Hematopoietic multipotent progenitor cell treated with erythropoietin and hydrocortisone succinate and interleukin-3 and kit ligand, for 6 days (in vitro differentiated cells): ENCODE data around the gene OASL.
"Not testable (repeated sequence)": the region's sequence is repeated elsewhere in the genome, so short reads cannot be mapped to it uniquely, and the experiment has no call there.

Source experiments
- DNase-seq: peaks from one replicate; pipeline ENCODE4 v3.0.0-alpha.2; 2015

The OASL gene

DNA sequence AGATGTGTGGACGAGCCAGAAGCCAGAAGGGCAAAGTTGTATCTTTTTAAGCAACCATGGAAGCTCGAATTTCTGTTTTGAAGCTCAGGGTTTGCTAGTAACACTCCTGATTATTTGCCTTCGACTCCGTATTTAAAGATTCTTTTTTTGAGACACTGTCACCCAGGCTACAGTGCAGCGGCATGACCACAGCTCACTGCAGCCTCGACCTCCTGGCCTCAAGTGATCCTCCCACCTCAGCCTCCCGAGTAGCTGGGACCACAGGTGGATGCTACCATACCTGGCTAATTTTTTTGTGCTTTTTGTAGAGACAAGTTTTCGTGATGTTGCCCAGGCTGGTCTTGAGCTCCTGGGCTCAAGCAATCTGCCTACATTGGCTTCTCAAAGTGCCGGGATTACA, 18.7 kb upstream of the OASL start:
- no peak for DNase-seq

DNA sequence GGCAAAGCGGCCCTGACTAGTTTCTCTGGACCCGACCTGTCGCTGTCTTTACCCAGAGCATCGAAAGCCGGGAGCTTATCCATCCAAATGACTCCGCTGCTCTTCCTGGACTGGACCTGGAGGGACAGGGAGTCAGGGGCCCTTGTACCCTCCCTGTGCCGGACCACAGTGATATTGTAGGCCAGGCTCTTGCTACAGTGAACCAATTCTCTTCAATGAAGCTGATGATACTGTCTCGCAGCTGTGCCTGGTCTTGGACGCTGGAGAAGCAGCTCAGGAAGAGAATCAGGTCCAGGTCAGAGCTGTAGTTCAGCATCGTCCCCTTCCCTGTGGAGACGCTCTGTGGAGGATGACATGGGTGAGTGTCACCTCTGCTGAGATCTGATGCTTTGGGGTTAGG, 14.7 kb upstream of the OASL start:
- DNase-seq = no peak

DNA sequence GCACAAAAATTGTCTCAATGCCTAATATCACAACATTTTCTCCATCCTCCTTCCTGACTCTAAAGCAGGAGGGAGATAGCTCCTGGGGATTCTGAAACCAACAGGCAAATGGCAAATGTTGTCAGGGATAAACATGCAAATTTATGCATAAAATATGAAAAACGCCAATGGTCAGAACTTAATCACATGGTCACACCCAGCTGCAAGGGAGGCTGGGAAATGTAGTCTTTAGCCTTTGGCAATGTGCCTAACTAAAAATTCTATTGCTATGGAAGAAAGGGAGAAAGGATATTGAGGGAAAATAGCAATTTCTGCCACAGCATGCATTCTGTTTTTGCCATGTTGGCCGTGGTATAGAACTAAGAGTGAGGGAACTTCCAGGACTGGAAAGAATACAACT, 11.7 kb upstream of the OASL start:
- DNase-seq = peak; percentile 34

DNA sequence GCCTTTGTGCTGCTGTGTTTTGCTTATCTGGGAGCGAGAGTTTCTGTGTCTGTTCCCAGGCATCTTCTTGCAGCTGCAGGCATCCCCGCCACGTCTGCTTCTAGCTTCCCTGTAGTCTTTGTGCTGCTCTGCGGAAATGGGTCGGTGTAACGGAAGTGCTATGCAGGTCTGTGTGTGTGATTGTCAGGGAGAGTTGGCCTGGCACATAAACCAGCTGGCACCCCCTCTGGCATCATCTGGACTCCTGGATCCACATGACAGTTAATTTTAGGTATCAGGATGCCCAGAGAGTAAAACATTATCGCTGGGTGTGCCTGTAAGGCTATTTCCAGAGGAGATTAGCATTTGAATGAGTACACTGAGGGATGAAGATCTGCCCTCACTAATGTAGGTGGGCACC, 9.4 kb upstream of the OASL start:
- DNase-seq = no peak

DNA sequence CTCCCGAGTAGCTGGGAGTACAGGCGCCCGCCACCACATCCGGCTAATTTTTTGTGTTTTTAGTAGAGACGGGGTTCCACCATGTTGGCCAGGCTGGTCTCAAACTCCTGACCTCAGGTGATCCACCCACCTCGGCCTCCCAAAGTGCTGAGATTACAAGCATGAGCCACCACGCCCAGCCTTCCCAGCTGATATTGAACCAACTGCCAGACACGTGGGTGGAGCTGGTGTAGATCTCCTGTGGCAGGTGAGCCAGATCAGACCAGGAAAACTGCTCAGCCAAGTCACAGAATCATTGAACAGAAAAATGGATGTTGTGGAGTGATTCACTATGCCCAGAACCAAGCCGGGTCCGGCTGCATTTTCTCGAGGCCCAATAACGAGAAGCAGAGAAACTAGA, 8.4 kb upstream of the OASL start:
- DNase-seq = not testable (repeated sequence)

DNA sequence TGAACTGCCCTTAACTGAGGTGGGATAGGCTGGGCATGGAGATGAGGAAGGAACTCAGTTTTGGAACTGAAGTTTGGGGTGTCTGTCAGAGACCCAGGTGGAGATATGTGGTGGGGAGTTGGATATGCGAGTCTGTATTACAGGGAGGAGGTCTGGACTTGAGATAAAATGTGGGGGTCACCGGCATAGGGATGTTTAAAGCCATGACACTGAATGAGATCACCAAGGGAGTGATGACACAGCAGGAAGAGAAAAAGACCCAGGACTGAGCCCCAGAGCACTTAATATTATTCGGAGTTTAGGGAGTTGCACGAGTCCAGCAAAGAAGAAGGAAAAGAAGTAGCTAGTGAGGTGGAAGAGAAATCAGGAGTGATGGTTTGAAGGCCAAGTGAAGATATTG, 4.0 kb upstream of the OASL start:
- no peak for DNase-seq

DNA sequence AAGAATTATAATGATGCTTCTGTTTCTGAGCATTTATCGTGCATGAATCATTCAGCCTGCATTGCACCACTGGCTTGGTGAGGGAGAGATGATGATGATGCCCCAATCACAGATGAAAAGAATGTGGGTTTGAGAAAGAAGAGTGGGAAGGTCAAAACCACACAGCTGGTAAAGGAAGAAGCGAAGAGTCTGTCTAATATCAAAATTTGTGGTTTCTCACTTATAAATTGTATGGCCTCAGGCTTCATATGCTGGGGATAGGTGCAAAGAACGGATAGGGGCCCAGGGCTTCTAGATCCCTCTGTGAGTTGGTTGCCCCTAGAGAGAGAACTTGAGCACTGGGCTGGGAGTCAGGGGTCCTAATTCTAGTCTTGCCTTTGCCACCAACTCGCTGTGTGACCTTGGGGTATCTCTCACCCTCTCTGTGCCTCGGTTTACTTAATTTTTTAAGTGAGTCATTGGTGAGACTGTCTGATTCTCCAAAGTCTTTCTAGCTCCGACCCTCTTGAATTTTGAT, 2.2 kb downstream of the OASL start:
- peak; percentile 40 for DNase-seq

DNA sequence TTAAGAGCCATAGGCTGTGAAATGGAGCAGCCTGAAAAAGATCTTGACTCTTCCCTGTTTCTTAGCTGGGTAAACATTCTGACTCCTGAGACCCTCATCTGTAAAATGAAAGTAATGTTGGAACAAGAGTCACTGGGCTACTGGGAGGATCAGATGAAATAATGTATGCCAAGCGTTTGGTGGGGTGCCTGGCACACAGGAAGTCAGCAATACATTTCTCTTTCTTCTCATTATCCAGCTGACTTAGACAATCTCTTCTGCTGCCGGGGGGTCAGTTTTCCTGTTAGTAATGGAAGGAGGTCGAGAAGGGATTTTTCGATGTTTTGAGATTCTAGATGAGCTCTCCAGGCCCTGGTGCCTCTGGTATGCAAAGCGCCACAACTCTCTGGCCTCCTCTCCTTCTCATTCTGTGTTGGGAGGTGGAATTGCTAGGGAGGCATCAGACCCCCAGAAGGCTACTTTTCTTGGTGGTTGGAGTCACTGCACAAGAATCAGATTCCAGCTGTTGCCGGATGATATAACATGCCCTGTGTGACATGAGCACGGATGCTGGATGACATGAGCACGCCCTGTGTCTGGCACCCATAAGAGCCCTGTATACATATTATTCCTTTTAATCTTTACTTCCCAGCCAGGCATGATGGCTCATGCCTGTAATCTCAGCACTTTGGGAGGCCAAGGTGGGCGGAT, 4.3 kb downstream of the OASL start:
- no peak for DNase-seq

DNA sequence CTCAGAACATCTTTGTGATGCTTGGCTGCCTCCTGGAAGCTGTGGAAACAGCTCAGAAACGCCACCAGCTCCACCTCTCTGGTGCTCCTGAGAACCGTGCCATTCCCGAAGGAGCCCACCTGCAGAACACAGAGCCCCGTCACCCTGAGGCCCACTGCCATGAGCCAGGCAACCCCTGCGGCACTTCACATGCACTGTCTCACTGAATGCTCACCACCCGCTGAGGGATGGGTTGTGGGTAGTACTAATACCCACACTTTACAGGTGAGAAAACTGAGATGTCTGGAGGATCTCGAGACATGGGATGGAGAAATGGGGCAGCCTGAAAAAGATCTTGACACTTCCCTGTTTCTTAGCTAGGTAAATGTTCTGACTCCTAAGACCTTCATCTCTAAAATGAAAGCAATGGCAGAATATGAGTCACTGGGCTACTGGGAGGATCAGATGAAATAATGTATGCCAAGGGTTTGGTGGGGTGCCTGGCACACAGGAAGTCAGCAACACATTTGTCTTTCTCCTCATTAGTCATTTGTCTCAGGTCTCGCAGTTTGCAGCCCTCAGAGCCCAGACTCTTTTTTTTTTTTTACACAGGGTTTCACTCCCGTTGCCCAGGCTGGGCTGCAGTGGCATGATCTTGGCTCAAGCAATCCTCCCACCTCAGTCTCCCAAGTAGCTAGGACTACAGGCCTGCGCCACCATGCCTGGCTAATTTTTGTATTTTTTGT, 5.3 kb downstream of the OASL start:
- no peak for DNase-seq

DNA sequence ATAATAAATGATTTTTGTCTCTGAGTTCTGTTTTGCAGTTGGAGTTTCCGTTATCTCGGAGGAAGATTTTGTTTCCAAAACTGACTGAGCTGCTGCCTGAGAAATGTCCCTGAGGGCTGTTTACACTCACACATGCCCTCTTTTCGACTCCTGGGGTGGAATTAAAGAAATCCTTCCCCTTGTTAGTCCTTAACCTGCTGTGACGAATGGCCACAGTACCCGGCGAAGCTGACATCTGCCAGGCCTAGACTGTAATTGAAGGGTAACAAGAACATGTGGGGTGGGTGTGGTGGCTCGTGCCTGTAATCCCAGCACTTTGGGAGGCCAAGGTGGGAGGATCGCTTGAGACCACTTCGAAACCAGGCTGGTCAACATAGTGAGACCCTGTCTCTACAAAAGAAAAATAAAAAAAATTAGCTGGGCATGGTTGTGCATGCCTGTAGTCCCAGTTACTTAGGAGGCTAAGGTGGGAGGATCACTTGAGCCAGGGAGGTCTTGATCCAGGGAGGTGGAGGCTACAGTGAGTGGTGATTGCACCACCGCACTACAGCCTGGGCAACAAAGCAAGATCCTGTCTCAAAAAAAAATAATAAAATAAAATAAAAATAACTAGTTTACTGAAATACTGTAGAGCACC, 8.4 kb downstream of the OASL start:
- no peak for DNase-seq

DNA sequence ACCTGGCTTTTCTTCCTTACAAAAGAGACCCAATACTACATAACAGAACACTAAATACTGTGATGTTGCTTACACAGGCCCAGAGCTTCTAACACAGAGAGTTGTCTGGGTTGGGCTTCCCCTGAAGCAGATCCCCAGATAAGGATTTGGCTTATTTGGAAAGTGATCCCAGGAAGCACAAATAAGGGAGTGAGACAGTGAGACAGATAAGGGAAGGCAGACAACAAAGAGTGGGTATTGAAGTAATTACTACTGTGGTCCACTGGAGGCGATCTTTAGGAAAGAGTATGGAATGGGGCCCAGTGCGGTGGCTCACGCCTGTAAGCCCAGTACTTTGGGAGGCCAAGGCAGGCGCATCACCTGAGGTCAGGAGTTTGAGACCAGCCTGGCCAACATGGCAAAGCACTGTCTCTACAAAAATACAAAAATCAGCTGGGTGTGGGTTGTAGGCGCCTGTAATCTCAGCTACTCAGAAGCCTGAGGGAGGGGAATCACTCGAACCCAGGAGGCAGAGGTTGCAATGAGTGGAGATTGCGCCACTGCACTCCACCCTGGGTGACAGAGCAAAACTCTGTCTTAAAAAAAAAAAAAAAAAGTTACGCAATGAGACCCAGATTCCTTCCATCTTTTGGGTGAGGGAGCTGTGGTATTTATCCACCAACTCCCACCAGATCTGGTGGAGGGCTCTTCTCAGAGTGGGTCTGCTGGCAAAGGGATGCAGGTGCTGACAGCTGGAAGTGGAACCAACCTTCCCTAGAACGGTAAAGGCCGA, 12.6 kb downstream of the OASL start:
- peak; percentile 25 for DNase-seq

DNA sequence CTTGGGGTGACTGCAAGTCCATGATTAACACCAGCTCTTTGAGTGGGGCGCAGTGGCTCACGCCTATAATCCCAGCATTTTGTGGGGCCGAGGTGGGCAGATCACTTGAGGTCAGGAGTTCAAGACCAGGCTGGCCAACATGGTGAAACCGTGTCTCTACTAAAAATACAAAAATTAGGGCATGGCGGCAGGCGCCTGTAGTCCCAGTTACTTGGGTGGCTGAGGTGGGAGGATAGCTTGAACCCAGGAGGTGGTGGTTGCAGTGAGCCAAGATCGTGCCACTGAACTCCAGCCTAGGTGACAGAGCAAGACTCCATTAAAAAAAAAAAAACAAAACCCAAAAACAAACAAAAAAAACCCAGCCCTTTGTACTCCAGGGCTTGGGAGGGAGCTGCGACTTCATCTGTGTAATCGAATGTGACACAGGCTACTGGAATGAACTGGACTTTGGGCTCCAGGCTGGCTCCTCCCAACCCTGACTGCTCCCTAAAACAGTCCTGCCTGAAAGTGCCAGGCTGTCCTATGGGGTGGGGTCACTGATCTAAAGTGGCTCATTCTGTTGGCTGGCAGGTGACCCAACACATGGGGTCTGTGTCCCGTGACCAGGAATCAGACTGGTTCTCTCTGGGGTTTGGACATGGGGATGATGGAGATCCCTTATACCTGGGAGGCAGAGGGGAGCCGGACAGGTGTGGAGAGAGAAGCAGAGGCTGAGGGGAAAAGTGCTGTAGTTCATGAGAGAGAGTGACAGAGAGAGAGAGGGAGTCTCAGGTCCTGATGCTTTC, 13.4 kb downstream of the OASL start:
- no peak for DNase-seq

DNA sequence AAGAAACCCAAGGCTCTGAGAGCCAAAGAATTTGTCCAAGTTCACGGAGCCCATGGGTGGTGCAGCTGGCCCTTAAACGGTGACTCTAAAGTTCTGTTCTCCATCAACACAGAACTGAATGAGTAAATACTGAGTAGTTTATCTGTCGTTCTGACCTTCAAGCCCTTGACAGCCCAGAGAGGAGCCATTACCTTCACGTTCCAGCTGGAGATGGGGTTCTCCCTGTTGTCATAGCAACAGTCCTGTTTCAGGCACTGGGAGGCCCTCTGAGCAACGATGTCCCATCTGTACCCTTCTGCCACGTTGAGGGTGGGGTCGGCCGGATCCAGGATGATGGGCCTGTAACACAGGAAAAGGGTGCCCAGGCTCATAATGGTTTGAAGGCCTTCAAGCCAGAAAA, 15.2 kb downstream of the OASL start:
- no peak for DNase-seq

DNA sequence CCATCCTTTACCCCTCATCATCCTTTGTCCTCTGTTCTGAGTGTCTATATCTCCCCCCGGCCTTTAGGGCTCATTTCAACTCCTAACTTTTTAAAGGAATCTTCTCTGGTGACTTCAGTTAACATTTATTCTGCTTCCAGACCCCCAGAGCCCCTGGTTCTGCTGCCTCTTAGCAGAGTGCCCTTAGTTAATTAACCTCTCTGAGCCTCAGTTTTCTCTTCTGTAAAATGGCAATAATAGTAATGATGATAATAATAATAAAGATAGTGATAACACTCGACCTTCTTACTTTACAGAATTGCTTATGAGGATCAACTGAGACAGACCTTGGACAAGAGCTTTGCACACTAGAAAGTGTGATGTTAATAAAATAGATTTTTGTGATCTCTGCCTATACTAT, 16.3 kb downstream of the OASL start:
- DNase-seq = no peak

DNA sequence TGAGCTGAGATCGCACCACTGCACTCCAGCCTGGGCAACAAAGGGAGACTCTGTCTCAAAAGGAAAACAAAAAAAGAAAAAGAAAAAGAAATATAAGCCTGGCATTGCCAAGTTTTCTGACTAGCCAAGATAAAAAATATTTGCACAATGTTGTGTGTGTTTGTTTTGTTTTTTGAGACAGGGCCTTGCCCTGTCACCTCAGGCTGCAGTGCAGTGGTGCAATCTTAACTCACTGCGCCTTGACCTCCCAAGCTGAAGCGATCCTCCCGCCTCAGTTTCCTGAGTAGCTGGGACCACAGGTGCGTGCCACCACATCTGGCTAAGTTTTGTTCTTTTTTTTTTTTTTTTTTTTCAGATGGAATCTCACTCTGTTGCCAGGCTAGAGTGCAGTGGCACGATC, 17.3 kb downstream of the OASL start:
- DNase-seq = no peak

DNA sequence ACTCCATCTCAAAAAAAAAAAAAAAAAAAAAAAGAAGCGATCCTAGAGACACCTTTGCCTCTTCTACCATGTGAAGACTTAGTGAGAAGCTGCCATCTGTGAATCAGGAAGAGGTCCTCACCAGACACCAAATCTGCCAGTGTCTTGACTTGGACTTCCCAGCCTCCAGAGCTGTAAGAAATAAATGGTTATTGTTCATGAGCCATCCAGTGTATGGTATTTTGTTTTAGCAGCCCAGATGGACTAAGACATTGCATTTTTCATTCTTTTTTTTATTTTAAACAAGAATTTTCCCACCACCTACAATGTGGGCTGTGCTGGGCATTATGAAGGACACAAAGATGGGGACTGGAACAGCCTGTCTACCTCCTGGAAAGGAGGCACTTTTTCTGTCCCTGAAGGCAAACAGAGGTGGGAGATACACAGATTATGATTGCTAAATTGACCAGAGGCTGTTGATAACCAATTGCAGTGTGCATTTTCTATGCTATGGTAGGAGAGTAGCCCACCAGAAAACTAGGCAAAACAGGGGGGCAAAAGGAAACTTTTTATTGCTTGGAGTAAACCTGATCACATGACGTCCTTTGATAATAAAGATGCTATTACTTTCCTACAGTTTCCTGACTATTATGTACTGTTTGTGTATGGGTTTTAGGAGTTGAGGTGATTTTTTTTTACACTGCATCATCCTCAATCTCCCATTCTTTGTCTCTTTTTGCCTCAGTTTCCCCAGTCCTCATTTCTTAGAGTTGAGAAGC, 20.0 kb downstream of the OASL start:
- DNase-seq = no peak

DNA sequence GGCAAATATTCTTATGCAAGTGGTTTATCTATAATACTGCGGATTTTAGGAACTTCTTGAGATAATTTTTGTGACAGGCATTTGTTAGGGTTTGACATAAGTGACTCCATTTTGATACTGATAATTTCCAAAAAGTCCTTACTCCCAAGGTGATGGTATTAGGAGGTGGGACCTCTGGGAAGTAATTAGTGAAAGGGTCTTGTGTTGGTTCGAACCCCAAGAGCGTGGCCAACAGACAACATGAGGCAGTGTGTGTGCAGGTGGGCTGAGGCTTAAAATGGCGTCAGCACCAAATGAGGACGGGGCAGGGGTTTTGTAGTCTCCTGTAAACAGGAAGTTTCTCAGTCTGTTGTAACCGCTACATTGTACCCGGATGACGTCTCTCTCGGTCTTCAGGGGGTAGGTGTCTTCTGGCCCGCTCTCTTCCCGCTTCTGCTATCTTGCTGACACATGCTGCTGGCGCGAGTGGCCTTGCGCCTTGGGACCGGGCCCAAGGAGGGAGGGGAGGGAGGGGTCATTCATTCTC, 21.0 kb downstream of the OASL start:
- no peak for DNase-seq

DNA sequence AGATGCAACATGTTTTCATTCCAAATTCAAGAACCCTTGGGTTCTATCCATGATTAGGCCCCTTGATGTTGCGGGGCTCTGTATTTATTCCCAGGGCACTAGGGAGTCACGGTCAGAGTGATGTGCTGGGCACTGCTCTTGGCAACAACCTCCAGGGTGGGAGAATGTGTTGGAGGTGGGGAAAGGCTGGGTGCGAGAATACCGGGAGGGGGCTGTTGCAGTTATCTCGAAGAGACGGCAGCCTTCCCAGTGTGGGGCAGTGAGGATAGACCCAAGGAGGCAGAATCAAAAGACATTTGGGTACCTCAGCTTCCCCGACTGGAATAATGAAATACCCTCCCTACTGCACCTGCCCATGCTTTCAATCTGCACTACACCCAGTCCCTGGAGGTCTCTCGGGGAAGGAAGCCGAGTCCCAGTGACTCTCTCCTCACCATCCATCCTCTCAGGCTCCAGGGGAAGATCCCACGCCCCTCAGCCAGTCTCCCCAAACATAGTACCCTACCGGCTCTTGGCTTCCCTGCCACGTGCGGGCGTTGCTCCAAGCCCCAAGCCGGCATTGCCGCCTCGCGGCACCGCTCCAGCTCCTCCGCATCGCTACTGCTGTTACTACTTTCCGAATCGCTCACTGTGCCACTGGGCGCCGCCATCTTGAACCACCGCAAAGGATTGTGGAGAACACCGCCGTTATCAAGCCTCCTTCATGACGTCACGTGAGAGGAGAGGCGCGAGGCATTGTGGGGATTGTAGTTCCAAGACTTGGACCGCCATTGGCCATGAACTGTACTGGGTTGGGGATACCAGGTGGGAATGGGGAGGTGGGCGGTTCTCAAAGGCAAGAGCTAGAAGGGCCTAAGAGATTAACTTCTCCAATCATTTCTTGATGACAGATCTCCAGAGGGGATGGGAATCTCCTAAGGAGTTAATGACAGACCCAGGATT, 22.9 kb downstream of the OASL start, which contains the start of gene C12orf43:
Gene C12orf43, minus strand, starts transcription at position 663 of the 942 bp plus-strand sequence. Its CDS starts 13 bp downstream, at position 650.
- peak; percentile 98 for DNase-seq

DNA sequence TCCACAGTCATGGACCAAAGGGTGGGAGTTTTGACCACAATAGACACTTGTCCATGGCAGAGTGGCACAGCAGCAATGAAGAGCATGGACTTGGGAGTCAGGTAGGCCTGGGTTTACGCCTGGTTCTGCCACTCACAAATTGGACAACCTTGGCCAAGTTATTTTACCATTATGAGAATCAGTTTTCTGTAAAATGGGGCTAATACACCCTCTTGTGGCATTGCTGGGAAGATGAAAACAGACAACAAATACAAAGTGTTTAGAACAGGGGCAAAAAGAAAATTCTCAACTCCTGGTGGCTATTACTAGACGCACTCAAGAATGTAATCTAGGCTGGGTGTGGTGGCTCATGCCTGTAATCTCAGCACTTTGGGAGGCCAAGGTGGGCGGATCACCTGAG, 25.3 kb downstream of the OASL start:
- peak; percentile 26 for DNase-seq

DNA sequence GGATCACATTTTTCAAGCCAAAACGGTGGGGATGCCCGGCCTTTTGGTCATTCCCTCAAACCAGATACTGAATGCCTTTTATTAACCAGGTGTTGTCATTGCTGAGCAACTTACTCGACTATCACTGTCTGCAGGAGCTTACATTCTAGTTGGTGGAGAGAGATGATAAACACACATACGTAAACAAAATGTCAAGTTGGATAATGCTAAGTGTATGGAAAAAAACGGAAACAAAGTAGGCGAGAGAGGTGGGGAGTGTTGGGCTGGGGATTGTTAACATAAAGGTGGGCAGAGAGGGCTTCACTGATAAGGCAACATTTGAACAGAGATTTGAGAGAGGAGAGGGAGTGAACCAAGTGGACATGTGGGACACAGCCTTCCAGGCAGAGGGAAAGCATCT, 27.2 kb downstream of the OASL start:
- DNase-seq = no peak
